HepG2 (cell line): ENCODE data around the gene MYH10. TPM values are rescaled to one million over a fixed set of nuclear protein-coding genes. Genes with fewer than 3 reads are reported as not detected.
A peak's percentile ranks its signal among the peaks of the same experiment; 100 is the strongest.

ENCODE experiments used
- ATAC-seq: fragments of 200-7000 bp; cut with Tn5 transposase; 3 replicates; pipeline ENCODE4 v1.9.1; 2020; ENCODE audit warnings: mild to moderate bottlenecking, moderate library complexity
- BruUV-seq: library from RNA; stranded (reverse); fragments of 400-500 nt; replicated peaks from 2 replicates; lab custom pipeline; 2021; lab: Mats Ljungman, UMichigan
- CTCF ChIA-PET: fragments of 300-600 bp; formaldehyde crosslinking; extraction: SDS; loops from one replicate; lab custom pipeline; 2021; ENCODE audit warnings: low total read pairs, inconsistent platforms, low intra/inter-chr PET ratio; lab: Yijun Ruan, JAX
- POLR2A ChIA-PET: fragments of 350-600 bp; sonication (Branson Sonifier 250); formaldehyde crosslinking; loops from one replicate; lab custom pipeline; 2020; ENCODE audit warnings: antibody characterized with exemption, inconsistent platforms; lab: Yijun Ruan, JAX
- DNase-seq: peaks from one replicate; pipeline ENCODE4 v3.0.0-alpha.2; 2015; ENCODE audit warnings: low spot score
- FAIRE-seq: peaks from 3 replicates; lab custom pipeline; 2011; peaks lifted over from hg19 to GRCh38; lab: Jason Lieb, UNC
- H2AFZ ChIP-seq: one replicate; pipeline ENCODE4 v1.6.1; 2011; ENCODE audit warnings: low read length, inconsistent platforms
- H3K27ac ChIP-seq: fragments of 300-600 bp; 3 replicates; pipeline ENCODE4 v1.8.0; 2011; ENCODE audit warnings: mixed run types, mild to moderate bottlenecking, mixed read lengths, low read length, inconsistent platforms; ENCODE audit not compliant: insufficient read depth; ENCODE audit errors: extremely low read length
- H3K27me3 ChIP-seq, 2 experiments: fragments of 200-600 bp in 1 of 2; 2 replicates in 1 of 2; 3 replicates in 1 of 2; pipeline versions ENCODE4 v1.6.0 to v1.8.0; 2011; ENCODE audit warnings: low read length in 2 of 2, mild to moderate bottlenecking in 2 of 2, moderate library complexity in 2 of 2, inconsistent platforms in 1 of 2; ENCODE audit not compliant: insufficient read depth in 2 of 2, control insufficient read depth in 1 of 2
- H3K36me3 ChIP-seq, 2 experiments: fragments of 200-600 bp in 1 of 2; replicated peaks in 1 of 2; 2 replicates in 1 of 2; 3 replicates in 1 of 2; pipeline versions ENCODE4 v1.5.1 to v1.8.0; 2011; ENCODE audit warnings: low read length in 2 of 2, inconsistent platforms in 1 of 2; ENCODE audit not compliant: insufficient read depth in 2 of 2, control insufficient read depth in 1 of 2
- H3K4me1 ChIP-seq: 2 replicates; pipeline ENCODE4 v1.5.1; 2012; ENCODE audit warnings: low read length, inconsistent platforms; ENCODE audit not compliant: insufficient read depth
- H3K4me2 ChIP-seq: 2 replicates; pipeline ENCODE4 v1.6.0; 2011; ENCODE audit warnings: low read depth, low read length, inconsistent platforms
- H3K4me3 ChIP-seq, 3 experiments: fragments of 200-600 bp in 1 of 3; sonication (generic), shearing (Covaris generic) in 1 of 3; replicated peaks in 1 of 3; 2 replicates each; pipeline ENCODE4 v1.5.1; 2011 to 2016; ENCODE audit warnings: low read length in 3 of 3, inconsistent platforms in 2 of 3, low read depth in 2 of 3, mild to moderate bottlenecking in 2 of 3, control low read depth in 1 of 3, mixed read lengths in 1 of 3; ENCODE audit not compliant: insufficient read depth in 1 of 3
- H3K79me2 ChIP-seq: one replicate; pipeline ENCODE4 v1.6.1; 2011; ENCODE audit warnings: low read length, inconsistent platforms; ENCODE audit not compliant: insufficient read depth
- H3K9ac ChIP-seq: 2 replicates; pipeline ENCODE4 v1.6.0; 2011; ENCODE audit warnings: mild to moderate bottlenecking, low read depth, low read length, inconsistent platforms; ENCODE audit not compliant: insufficient read depth
- H3K9me3 ChIP-seq: 2 replicates; pipeline ENCODE4 v1.5.1; 2012; ENCODE audit warnings: mild to moderate bottlenecking, low read length
- H4K20me1 ChIP-seq: 2 replicates; pipeline ENCODE4 v1.6.0; 2011; ENCODE audit warnings: inconsistent platforms, mild to moderate bottlenecking, low read length, moderate library complexity; ENCODE audit not compliant: insufficient read depth
- AGO2 ChIP-seq: fragments of 200-400 bp; formaldehyde crosslinking; optimal IDR thresholded peaks from 2 replicates; pipeline ENCODE3; 2017; ENCODE audit warnings: mild to moderate bottlenecking, low read depth, low read length, moderate library complexity
- FOXC1 ChIP-seq: sonication (generic); formaldehyde crosslinking; IDR thresholded peaks from 2 replicates; pipeline ENCODE4 v1.8.0; 2022; ENCODE audit warnings: mild to moderate bottlenecking, missing genetic modification reagents, borderline replicate concordance
- PAWR ChIP-seq: sonication (generic); formaldehyde crosslinking; IDR thresholded peaks from 2 replicates; pipeline ENCODE4 v1.4.0; 2020; ENCODE audit warnings: missing genetic modification reagents, mild to moderate bottlenecking, borderline replicate concordance
- SMAD9 ChIP-seq: sonication (generic); formaldehyde crosslinking; IDR thresholded peaks from 2 replicates; pipeline ENCODE4 v1.5.1; 2020; ENCODE audit warnings: mild to moderate bottlenecking, missing genetic modification reagents
- WGBS: methylation state at CpG from one replicate; pipeline ENCODE4 v1.1.6; 2017; ENCODE audit warnings: low lambda C conversion rate; 5-methylcytosine and 5-hydroxymethylcytosine counted together
- in situ Hi-C: cut with HindIII; loops from 2 replicates; pipeline ENCODE4 v1.10.0; 2017; ENCODE audit warnings: low pct_unique_long_range_greater_than_20kb; ENCODE audit not compliant: extremely low pct_ligation_motif_present
- intact Hi-C: fragments of 100-400 bp; cut with micrococcal nuclease; formaldehyde crosslinking; loops from one replicate; pipeline ENCODE4 v1.10.0; 2022; ENCODE audit not compliant: unreplicated experiment
- polyA plus RNA-seq, 8 experiments: library from polyadenylated mRNA; depleted of rRNA in 3 of 8; stranded (reverse) in 7 of 8; unstranded in 1 of 8; fragments of >200 nt; fragmentation: Illumina TruSeq in 4 of 8; extraction: Trizol in 4 of 8; gene quantifications; 2 replicates each; pipeline versions ENCODE4 v1.2.1 to v1.2.3, GENCODE V29; 2011 to 2016; ENCODE audit warnings: low read depth in 4 of 8, missing spikeins in 1 of 8, mixed read lengths in 1 of 8; ENCODE audit not compliant: insufficient read depth in 1 of 8
- total RNA-seq, 5 experiments: library from RNA; depleted of rRNA; stranded (reverse); fragments of >200 nt; fragmentation: Illumina TruSeq; extraction: Trizol; gene quantifications; 2 replicates each; pipeline ENCODE4 v1.2.3, GENCODE V29; 2016; ENCODE audit warnings: low read depth in 1 of 5
- TF ChIP-seq, protein P1 (sequence below): sonication (generic); formaldehyde crosslinking; conservative IDR thresholded peaks from 2 replicates; pipeline ENCODE4 v1.8.0; 2022; ENCODE audit warnings: mild to moderate bottlenecking, moderate library complexity, missing genetic modification reagents

Gene MYH10
- total and polyA plus RNA-seq, 2 of the 13 experiments (the other 11 are each of a cell fraction or from before 2014, with no cell fraction given) = 43.4 to 68.6 TPM

DNA sequence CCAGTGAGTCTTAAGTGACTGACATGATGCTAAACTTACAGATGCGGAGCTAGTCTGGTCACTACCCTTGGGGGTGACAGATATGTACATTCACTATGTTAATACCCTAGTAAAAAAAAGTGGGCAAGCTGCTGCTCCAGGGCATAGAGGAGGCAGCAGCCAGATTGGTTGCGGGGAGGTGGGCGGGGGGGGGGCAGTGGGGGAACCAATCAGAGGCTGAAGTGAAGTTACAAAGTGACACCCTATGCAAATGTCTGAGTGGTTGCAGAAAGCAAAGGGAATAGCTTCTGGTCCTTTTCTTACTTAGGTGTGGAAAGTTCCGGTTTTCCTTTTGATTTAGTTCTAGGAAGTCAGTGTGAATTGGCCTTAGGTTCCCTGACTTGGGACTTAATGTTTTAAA lies 182.7 kb downstream of the MYH10 start:
- FAIRE-seq (no peak), ATAC-seq (peak; percentile 74), DNase-seq (peak; percentile 57)
- in situ Hi-C loops = loop anchor here (5.0 kb wide), 1 partner anchor 35 kb away; no protein-coding TSS in a partner anchor
- no peaks in the 10 kb centered on the region for H3K27me3 ChIP-seq
- peaks cover 11% of the 10 kb centered on the region; the same call in 1 of the 2 replicates for H4K20me1 ChIP-seq
- no peak for TF ChIP-seq AGO2
- intact Hi-C loops = loop anchor here (5.0 kb wide), 1 partner anchor 35 kb away; no protein-coding TSS in a partner anchor
- H3K4me2 ChIP-seq = peak overlapping the region; percentile 30; the same call in 1 of the 2 replicates
- peaks cover 25% of the 10 kb centered on the region for H3K79me2 ChIP-seq
- peaks cover 85% of the 10 kb centered on the region for H3K4me1 ChIP-seq
- ChIA-PET POLR2A (interaction anchor here (0.9 to 2.3 kb wide), 3 partner anchors 11 to 27 kb away, joined by 5 read pairs; partner anchors contain the start of gene NDEL1), CTCF (no interaction called here)
- no peak overlapping the region; the same call in 1 of the 2 replicates for H3K9ac ChIP-seq
- H3K4me3 ChIP-seq = peak overlapping the region in 1 of 3 experiments; percentile 31; a peak in 1 of 6 replicates
- no peak overlapping the region for H2AFZ ChIP-seq
- H3K27ac ChIP-seq = peak overlapping the region; percentile 73
- no TSS peak for BruUV-seq
- 60% methylated on average over 4 of the region's 4 CpGs for WGBS
- H3K9me3 ChIP-seq = no peaks in the 10 kb centered on the region
- peaks cover 8 to 33% of the 10 kb centered on the region in 2 experiments for H3K36me3 ChIP-seq

- Histone ChIP-seq H3K79me2 (peaks cover 43% of the 10 kb centered on the region), H3K4me3 (no peak overlapping the region), H2AFZ (no peak overlapping the region), H3K4me1 (peaks cover 95% of the 10 kb centered on the region), H3K9me3 (no peaks in the 10 kb centered on the region), H3K4me2 (no peak overlapping the region), H3K27ac (no peak overlapping the region), H3K9ac (no peak overlapping the region), H4K20me1 (peaks cover 16% of the 10 kb centered on the region; the same call in 1 of the 2 replicates), H3K36me3 (peaks cover 6 to 19% of the 10 kb centered on the region in 2 experiments), H3K27me3 (no peaks in the 10 kb centered on the region)
- BruUV-seq = no TSS peak
- no peak for DNase-seq
- no peak for FAIRE-seq
- TF ChIP-seq SMAD9 (CRISPR knock-in tag) = no peak
- TF ChIP-seq FOXC1 (CRISPR knock-in tag) = no peak
- no peak for TF ChIP-seq PAWR (CRISPR knock-in tag)
- TF ChIP-seq, protein P1, sequence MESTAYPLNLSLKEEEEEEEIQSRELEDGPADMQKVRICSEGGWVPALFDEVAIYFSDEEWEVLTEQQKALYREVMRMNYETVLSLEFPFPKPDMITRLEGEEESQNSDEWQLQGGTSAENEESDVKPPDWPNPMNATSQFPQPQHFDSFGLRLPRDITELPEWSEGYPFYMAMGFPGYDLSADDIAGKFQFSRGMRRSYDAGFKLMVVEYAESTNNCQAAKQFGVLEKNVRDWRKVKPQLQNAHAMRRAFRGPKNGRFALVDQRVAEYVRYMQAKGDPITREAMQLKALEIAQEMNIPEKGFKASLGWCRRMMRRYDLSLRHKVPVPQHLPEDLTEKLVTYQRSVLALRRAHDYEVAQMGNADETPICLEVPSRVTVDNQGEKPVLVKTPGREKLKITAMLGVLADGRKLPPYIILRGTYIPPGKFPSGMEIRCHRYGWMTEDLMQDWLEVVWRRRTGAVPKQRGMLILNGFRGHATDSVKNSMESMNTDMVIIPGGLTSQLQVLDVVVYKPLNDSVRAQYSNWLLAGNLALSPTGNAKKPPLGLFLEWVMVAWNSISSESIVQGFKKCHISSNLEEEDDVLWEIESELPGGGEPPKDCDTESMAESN = no peak
- intact Hi-C loops (loop anchor here (5.0 kb wide), 1 partner anchor 33 kb away; no protein-coding TSS in a partner anchor), in situ Hi-C loops (loop anchor here (5.0 kb wide), 1 partner anchor 33 kb away; no protein-coding TSS in a partner anchor)
- POLR2A ChIA-PET = interaction anchor here (2.3 kb wide), 1 partner anchor 10 kb away, joined by 5 read pairs; the partner anchor contains the start of gene NDEL1
- ATAC-seq = no peak
- 96% methylated on average over 4 of the region's 4 CpGs for WGBS
- CTCF ChIA-PET = no interaction called here
Measured at GRCh38 chr17:8445536-8445935, 185.0 kb downstream of the MYH10 start.
